Kidney capillary endothelial cell (primary cell): Measurements from ENCODE around the gene CRYGN.

Source experiments
- DNase-seq: peaks from one replicate; pipeline ENCODE4 v3.0.0-alpha.2; 2018; ENCODE audit warnings: low spot score

CRYGN gene

GRCh38 chr7:151439855-151440798, at the start of gene CRYGN:
Gene CRYGN, minus strand, starts transcription at chr7:151440141. Its CDS starts 224 bp downstream, at chr7:151439917.
- DNase-seq = no peak

GRCh38 chr7:151489498-151489897, 49.6 kb upstream of the CRYGN start:
- no peak for DNase-seq

GRCh38 chr7:151488096-151488495, 48.2 kb upstream of the CRYGN start:
- DNase-seq = no peak

- DNase-seq = no peak
These were observed 47.3 kb upstream of the CRYGN start for GRCh38 chr7:151487228-151487627.

GRCh38 chr7:151486074-151486473, 46.1 kb upstream of the CRYGN start:
- no peak for DNase-seq

GRCh38 chr7:151484971-151485707, 45.2 kb upstream of the CRYGN start:
- peak; percentile 89 for DNase-seq

GRCh38 chr7:151483711-151483983, 43.7 kb upstream of the CRYGN start:
- DNase-seq = no peak

GRCh38 chr7:151482883-151483710, 43.2 kb upstream of the CRYGN start:
- no peak for DNase-seq

- DNase-seq = no peak
These were observed 41.9 kb upstream of the CRYGN start for GRCh38 chr7:151481650-151482505.

- DNase-seq = no peak
These were observed 37.9 kb upstream of the CRYGN start for GRCh38 chr7:151477867-151478266.

- no peak for DNase-seq
These were observed 32.9 kb upstream of the CRYGN start for GRCh38 chr7:151472644-151473380.

- no peak for DNase-seq
These were observed 30.8 kb upstream of the CRYGN start for GRCh38 chr7:151470711-151471110.

- DNase-seq = no peak
These were observed 29.3 kb upstream of the CRYGN start for GRCh38 chr7:151469281-151469680.

GRCh38 chr7:151468217-151469018, 28.5 kb upstream of the CRYGN start:
- DNase-seq = no peak

- no peak for DNase-seq
These were observed 25.2 kb upstream of the CRYGN start for GRCh38 chr7:151465169-151465568.

GRCh38 chr7:151462306-151462779, 22.4 kb upstream of the CRYGN start:
- no peak for DNase-seq

- DNase-seq = no peak
These were observed 21.9 kb upstream of the CRYGN start for GRCh38 chr7:151461942-151462230.

GRCh38 chr7:151461096-151461941, 21.4 kb upstream of the CRYGN start:
- no peak for DNase-seq

GRCh38 chr7:151460474-151460855, 20.5 kb upstream of the CRYGN start:
- DNase-seq = no peak
